ENCODE data around the gene OXT. TPM values are rescaled to one million over a fixed set of nuclear protein-coding genes. Genes with fewer than 3 reads are reported as not detected.
"Not testable (repeated sequence)": the region's sequence is repeated elsewhere in the genome, so short reads cannot be mapped to it uniquely, and the experiment has no call there.

OXT gene
- polyA plus RNA-seq, 1 donor = 0.60 TPM

- no peak for DNase-seq
Measured at GRCh38 chr20:3047486-3048419, 23.7 kb upstream of the OXT start.

- no peak for DNase-seq
Measured at GRCh38 chr20:3051385-3052019, 19.9 kb upstream of the OXT start.

- no peak for DNase-seq
Measured at GRCh38 chr20:3059489-3059888, 11.9 kb upstream of the OXT start.

GRCh38 chr20:3064119-3064518, 7.3 kb upstream of the OXT start:
- DNase-seq = not testable (repeated sequence)

GRCh38 chr20:3067139-3068014, 4.0 kb upstream of the OXT start:
- no peak for DNase-seq

GRCh38 chr20:3068075-3068474, 3.3 kb upstream of the OXT start:
- no peak for DNase-seq

- DNase-seq = no peak
Measured at GRCh38 chr20:3068986-3069900, 2.2 kb upstream of the OXT start.

GRCh38 chr20:3070725-3071124, 695 bp upstream of the OXT start:
- DNase-seq = no peak

- DNase-seq = no peak
Measured at GRCh38 chr20:3071266-3071609, 182 bp upstream of the OXT start.

- DNase-seq = no peak
Measured at GRCh38 chr20:3072530-3073250, 1.3 kb downstream of the OXT start.

- not testable (repeated sequence) for DNase-seq
Measured at GRCh38 chr20:3073251-3073643, 1.8 kb downstream of the OXT start.

- DNase-seq = no peak
Measured at GRCh38 chr20:3074812-3075211, 3.4 kb downstream of the OXT start.

GRCh38 chr20:3075315-3075714, 3.9 kb downstream of the OXT start:
- DNase-seq = not testable (repeated sequence)

- DNase-seq = no peak
Measured at GRCh38 chr20:3077618-3078134, 6.3 kb downstream of the OXT start.

GRCh38 chr20:3080939-3081388, 9.5 kb downstream of the OXT start:
- DNase-seq = no peak

GRCh38 chr20:3081641-3082040, 10.2 kb downstream of the OXT start:
- DNase-seq = no peak

GRCh38 chr20:3082306-3082951, 11.0 kb downstream of the OXT start:
- no peak for DNase-seq

- no peak for DNase-seq
Measured at GRCh38 chr20:3082955-3083952, 11.8 kb downstream of the OXT start.
